Posterior vena cava (tissue), 2 donors: Measurements from ENCODE around the gene SYNM. TPM values are rescaled to one million over a fixed set of nuclear protein-coding genes. Genes with fewer than 3 reads are reported as not detected.

Source experiments
- DNase-seq: peaks from one replicate; pipeline ENCODE4 v3.0.0-alpha.2; 2020; ENCODE audit warnings: low spot score
- intact Hi-C, 2 donors: fragments of 100-400 bp; cut with DNase I; formaldehyde crosslinking; loops; one replicate each; pipeline versions ENCODE4 v1.14.1 to v1.14.2; 2022 to 2023
- total RNA-seq, 2 donors: library from RNA; stranded (reverse); fragmentation: NEBNext Ultra II Directional; extraction: Animal tissue kit (Norgen Biotek cat#: 25700); gene quantifications; one replicate each; pipeline ENCODE4 v1.2.1, GENCODE V29; 2021
- donor health status: DM: yes; HTN: yes; CAD: no.
- donor health status: DM: yes; HTN: yes; CAD: no.

Gene SYNM
- total RNA-seq, 2 donors from 2014 or later, result 447 to 863 TPM

DNA sequence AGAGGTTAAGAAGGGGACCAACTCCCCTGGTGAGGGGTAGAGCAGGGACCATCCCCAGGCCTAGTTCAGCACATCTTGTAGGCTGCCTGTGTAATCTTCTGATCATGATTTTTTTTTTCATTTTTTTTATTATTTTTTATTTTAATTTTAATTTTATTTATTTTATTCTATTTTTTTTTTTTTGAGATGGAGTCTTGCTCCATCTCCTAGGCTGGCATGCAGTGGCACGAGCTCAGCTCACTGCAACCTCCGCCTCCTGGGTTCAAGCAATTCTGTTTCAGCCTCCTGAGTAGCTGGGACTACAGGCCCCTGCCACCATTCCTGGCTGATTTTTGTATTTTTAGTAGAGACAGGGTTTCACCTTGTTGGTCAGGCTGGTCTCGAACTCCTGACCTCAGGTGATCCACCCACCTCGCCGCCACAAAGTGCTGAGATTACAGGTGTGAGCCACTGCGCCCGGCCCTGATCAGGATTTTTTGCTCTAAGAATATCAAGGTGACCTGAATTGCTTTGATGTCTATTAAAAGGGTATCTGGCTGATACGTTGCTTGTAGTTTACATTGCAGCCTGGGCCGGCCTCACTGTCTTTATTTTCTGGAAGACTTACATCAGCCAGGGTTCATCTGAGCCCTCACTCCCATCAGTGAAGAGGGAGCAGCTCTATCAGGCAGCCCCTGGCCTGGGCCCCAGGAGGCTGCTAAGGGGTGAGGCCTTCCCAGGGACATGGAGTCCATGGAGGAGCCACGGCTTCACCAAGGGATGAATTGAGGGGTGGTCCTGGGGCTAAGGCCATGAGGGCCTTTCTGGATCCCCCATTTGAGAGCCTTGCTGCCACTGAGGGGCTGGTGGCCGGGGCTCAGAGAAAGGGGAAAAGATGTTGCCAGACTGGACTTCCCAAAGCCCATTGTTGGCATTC is 10.7 kb downstream of the SYNM start:
- peak; percentile 65 for DNase-seq
- intact Hi-C loops, result no loop called here

DNA sequence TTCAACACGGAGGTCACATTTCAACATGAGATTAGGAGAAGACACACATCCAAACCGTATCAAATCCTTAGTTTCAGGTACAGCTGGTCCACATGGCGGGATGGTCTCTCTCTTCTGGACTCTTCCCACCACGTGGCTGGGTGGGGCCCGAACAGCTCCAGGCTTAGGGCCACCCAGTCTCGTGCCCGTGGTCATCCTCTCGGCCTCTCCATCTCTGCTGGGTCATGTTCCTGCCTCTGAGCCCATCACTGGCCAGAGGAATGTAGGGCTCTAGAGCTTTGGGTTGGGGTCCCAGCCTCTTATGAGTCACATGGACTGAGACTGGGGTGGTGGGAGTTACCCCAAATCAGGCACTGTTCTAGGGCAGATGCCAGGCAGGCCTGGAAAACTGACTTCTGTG is 12.2 kb downstream of the SYNM start:
- DNase-seq, result peak; percentile 75
- intact Hi-C loops, result no loop called here

DNA sequence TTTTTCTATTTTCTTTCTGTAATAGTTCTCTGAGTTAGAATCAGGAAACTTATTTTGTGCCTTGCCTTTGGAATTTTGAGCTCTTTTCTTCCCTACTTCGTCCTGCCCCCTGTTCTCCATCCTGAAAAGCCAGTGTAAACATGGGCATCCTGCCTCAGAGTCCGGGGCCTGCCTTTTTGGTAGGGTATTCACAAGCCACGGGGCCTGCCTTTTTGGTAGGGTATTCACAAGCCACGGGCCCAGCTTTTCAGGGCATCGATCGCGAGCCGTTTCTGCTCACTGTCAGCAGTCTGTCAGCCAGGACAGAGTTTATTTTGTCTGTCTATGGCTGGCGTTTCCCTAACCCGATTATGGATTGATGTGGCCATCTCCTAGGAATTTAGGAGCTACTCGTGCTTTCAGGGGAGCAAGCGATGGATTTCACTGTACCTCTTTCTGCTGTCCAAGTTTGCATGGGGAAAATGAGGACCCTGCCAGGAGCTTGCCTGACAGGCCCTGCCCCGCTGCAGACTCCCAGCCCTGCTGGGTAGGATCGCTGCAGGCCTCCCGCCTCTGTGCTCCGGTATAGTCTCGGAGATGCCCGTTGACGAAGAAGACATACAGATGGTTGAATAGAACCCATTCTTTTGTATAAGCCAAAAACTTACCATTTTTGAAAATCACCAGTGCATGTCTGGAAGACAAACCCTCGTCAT is 12.8 kb downstream of the SYNM start:
- intact Hi-C loops, result no loop called here
- peak; percentile 65 for DNase-seq

DNA sequence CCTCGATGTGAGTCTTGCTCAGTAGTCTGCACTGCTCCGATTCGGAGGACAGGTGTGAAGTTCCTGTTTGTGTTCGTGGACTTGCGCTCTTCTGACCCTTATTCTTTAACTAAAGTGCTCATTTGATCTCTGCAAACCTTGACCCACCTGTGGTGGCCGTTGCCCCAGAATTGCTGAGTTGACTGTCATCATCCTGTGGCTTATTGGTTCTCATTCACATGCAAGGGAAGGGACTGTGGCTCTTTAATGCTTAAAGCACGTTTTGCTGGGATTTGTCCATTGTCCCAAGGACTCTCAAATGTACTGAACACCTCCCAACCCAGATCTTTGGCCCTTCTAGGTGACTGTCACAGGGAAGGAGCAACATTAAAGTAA is 13.4 kb downstream of the SYNM start:
- DNase-seq, result no peak
- intact Hi-C loops, result no loop called here

DNA sequence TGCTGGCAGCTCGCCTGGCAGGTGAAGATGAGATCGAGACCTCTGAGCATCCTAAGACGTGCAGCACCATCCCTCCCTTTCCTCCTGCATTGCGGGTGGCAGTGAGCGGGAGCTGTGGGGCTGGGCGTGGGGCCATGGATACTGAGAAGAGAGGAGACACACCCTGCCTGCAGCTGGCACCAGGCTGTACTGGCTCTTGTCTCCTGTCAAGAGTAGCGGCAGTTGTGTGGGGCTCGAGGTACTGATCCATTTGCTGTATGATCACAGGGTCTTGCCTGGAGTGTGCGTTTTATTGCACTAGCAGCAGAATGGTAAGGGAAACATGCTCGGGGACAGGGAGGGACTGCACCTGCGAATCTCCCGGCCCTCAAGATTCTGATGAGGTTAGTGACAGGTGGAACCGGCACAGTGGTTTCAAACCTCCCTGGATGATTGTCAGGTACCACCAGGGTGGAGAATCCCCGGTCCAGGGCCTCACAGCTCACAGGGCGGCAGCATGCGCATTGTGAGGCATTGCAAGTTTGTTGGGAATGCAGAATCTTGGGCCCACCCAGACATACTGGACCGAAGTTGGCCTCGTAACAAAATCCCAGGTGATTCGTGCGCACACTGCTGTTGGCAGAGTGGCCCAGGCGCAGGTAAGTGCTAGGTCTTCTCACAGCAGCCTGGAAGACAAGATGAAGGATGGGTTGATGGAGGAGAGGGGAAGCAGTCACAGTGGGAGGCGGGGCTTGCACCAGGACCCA is 14.1 kb downstream of the SYNM start:
- DNase-seq, result peak; percentile 72
- intact Hi-C loops, result no loop called here

DNA sequence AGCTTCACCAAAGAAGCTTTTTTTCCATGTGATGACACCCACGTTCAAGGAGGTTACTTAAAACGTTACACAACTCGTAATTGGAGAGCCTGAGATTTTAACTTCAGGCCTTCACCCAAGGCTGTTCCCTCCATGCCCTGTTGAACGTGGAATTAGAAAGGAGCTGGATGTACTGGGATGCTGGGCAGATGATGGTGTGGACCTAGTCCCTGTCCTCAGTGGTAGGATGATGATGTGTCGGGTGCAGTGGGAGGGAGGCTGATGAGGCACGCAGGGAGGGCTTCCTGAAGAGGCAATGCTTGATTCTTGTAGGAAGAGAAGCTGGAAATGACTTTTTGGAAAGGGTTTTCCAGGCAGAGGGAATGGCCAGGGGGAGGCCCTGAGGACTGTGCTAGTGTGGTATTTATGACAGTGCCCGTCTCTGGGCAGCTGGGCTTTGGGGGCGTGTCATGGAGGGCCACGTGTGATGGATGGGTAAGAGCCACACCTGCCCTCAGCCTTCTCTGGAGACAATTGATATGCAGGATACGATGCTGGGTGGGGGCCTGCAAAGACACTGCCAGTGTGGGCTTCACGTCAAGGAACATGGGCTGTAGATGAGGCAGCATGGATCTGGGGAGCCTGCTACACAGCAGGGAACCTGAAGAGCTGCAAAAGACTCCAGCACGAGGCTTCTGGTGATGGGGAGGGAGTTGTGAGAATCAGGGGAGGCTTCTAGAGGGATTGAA is 15.3 kb downstream of the SYNM start:
- intact Hi-C loops, result loop anchor here in 1 of 2 donors (2.0 kb wide), 1 partner anchor 61 kb away; no protein-coding TSS in a partner anchor
- DNase-seq, result peak; percentile 45

DNA sequence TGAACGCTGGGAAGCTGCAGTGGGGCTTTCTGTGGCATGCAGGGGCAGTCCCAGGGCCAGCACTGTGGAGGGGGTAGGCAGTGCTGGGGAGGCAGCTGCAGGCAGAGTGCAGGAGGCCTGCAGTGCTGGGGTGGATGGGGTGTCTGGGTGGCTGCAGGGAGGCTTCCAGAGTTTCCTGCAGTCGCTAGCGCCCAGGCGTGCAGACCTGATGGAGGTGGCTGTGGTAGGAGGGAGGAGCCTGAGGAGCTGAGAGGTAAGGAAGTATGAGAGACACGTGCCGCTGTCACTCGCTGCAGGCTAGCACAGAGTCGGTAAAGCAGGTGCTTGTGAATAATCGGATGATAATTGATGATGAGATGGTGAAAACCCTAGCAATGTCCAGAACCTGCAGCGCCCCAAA is 16.3 kb downstream of the SYNM start:
- intact Hi-C loops, result loop anchor here in 1 of 2 donors (2.0 kb wide), 1 partner anchor 62 kb away; no protein-coding TSS in a partner anchor
- DNase-seq, result peak; percentile 78

DNA sequence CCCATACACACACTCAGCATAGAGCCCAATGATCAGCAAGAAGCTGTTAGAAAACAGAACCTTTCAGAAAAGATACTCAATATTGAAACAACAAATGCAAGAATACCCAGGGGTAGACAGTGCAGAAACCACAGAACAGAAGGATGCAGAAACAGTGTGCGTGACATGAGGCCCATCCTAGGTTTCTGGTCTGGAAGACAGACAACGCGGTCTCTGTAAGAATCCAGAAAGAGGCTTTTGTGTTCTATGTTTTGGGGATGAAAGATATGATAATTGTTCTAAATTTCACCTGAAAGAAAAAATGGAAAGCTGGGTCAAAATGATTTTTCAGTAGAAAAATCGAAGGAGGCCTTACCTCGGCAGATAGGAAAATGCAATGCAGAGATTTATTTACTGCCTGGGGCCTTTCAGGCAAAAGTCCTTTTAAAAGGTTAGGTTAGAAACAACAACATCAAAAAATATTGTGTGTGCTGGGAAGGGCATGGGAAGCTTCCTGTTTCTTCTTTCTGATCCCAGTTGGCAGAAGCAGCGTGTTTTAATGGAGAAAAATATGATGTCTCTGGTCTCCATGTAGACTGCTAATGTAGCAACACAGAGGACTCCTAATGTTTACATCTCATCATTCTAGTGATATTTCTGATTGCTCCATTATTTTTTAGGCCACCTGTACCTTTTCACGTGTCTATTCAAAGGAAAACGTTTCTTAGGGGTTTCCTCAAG is 17.0 kb downstream of the SYNM start:
- DNase-seq, result no peak
- intact Hi-C loops, result loop anchor here in 1 of 2 donors (2.0 kb wide), 1 partner anchor 63 kb away; no protein-coding TSS in a partner anchor

DNA sequence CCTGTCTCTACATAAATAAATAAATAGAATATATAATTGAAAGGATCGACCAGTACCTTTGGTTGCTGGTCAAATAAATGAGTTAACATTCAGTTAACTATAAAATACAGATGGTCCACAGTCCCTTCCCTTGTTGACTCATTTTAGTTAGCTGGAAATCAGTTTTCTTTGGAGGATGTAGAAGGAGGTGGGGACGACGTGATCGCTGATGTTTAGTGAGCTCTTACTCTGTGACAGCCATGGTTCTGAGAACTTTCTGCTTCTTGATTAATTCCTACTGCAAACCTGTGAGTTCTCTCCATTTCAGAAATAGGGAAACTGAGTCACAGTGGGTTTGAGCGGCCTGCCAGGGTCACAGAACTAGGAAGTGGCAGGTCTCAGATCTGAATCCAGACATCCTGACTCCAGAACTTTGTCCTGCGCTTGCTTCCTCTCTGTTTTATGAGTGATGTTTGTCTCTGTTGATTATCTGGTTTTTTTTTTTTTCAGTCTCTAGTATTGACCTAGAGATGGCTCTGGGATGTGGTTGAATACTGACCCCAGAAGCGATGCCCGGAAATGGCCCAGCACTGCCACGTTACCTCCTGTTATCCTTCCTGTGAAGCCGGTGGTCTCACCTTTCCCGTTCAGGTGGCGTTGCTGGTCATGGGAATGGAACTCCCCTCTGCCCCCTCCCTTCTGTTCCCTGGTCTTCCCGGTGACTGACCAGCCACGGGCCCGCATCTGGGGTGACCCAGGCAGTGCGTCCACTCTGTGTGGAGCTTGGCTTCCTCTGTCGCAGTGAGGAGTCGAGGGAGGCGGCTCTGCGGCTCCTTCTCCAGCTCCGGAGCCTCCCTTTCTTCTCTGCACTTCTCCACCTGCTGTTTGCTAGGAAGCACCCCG is 18.2 kb downstream of the SYNM start:
- peak; percentile 5 for DNase-seq
- intact Hi-C loops, result no loop called here

DNA sequence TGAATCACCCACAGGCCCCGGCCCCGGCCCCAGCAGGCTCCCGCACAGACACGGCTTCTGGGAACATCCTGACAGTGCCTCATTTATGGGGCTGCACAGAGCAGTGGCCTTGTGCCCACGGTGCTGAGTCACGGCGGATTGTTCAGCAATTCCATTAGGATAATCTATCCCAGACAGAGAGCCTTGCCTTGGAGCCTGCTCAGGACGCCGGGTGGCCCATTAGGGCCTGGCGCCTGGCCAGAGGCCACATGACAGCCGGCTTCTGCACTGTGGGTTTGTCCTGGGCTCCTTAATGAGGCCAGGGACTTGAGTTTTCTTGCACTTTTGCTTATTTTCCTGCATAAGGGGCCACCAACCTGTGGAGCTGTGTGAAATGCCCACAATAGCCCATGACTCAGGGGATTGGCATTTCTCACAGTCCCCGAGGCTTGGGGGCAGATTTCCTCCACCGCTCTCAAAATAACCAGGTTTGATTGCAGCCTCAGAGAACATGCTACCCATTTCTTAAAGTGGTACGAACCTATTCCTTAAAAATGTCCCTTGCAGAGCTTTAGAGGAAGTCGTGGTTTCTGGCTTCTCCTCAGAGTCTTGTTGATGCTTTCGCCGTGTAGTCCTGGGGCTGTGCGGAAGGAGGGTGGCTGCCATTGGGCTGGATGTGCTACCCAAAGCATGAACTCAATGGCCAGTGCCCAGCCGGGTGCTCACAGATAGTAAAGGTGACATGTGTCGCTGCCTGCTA is 19.0 kb downstream of the SYNM start:
- intact Hi-C loops, result no loop called here
- peak; percentile 97 for DNase-seq

DNA sequence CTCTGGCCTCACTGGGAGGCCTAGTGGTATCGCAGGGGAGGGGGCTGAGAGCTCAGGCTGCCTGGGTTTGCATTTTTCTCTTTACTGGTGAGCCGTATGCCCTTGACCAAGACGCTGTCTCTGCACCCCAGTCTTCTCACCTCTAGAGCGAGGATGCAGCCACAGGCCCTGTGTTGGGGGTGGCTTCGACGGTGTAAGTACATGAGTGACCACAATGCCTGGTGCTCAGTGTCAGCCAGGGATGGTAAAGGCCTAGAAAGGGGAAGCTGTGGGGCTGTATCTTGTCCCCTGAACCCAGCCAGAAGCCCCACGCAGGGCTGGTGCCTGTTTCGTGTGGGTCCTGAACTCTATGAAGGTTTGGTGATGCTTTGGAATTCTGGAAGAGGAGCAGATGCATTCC is 19.8 kb downstream of the SYNM start:
- peak; percentile 32 for DNase-seq
- intact Hi-C loops, result no loop called here

DNA sequence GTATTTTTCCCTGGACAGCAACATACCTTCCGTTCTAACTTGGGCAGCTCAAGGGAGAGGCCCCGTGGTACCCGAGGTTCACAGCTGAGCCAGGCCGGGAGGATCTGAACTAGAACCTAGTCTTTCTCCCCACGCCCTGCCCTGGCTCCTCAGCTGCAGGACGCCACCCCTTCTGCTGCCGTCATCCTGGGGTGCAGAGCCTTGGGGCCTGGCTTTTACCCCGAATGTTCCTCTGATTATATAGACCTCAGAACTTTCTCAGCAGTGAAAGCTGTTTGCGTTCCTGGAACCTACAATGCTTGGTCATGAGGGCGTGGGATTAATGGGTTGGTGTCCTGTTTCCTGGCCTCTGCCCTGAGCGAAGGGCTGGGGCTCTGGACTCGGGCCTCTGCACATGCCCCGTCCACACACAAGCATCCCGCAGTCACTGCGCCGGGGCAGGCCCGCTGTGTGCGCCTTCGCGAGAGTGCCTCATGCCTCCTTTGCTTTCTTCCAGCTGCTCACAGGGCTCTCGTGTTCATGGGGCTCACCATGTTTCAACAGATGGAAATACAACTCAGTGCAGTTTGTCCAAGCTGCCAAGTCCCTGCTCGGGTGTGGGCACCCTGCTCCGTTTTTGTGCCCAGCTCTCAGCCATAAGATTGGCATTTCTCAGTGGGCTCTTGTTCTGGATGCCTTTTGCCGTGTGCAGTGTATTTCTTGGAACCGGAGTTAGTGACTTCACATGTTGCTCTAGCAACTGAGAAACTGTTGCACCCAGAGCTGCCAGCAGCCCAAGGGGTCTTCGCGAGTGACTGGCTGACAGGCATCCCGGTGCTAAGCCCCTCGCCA is 20.4 kb downstream of the SYNM start:
- intact Hi-C loops, result no loop called here
- DNase-seq, result peak; percentile 81

DNA sequence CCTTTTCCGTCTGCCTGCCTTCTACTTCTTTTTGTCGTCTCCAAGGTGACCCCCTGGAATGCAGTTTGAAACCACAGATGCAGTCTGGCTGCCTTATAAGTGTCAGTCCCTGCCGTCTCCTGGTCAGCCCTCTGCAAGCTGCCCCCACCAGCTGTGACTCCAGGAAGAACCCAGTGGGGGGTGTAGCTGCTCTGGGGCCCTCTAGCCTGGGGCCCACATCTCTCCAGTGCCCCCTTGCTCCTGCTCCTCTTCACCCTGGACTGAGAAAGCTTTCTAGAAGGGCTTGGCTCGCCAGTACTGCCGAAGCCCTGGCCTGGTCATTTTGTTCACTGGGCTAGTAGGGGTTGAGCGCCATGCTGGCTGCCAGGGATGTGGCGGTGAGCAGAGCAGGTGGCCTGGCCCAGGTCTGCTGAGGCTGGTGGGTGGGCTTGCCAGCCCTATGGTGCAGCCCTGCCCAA is 21.3 kb downstream of the SYNM start:
- intact Hi-C loops, result no loop called here
- DNase-seq, result peak; percentile 64

DNA sequence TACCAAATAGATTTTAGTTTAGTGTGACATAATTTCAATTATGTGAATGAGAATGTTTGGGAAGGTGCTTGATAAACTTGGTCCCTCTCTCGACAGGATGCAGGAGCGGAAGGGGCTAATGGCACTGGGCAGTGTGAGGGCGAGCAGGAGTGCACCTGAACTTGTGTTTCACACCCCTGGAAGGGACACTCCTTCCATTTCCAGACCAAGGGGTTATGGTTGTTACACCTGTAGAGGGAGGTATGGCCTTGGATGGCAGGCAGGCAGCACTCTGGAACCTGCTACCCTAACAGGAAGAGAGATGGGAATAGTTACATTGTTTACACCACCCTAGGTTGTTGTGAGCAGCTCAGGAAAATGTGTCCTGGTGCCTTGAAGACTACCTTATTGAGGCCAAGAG is 22.1 kb downstream of the SYNM start:
- intact Hi-C loops, result no loop called here
- DNase-seq, result peak; percentile 12

DNA sequence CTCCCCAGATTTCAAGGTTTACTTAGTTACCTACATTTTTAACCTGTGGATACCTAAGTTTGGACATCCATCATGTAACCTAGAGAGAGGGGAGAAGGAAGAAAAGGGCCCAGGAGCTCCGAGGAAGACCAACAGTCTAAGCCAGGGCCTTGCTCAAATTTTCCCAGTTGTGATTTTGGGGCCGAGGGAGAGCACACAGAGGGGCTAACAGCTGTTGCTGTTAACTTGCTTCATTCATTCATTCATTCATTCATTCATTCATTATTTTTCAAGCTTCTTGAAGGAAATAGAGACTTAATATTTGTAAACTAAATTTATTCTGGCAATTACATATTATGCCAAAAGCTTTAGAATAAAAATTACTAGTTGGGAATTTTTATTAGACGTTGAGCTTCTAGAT is 22.9 kb downstream of the SYNM start:
- no peak for DNase-seq
- intact Hi-C loops, result no loop called here

DNA sequence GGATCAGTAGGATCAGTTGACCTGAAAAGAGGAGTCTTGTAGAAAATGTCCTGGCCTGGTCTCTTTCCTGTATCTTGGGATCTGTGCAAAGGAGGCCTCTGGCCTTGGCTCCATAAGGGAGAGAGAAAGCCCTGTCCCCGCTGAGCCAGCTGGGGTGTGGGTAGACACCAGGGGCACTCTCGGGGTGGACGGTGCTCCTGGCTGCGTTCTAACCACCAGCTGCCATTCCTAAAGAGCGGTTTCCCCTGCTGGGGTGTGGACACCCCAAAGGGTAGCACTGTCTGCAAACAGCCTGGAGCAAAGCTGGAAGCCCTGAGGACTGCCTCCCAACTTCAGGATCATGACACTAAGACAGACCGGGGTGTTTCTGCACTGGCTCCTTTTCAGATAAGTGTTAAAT is 23.5 kb downstream of the SYNM start:
- intact Hi-C loops, result no loop called here
- DNase-seq, result peak; percentile 48
